Measurements from ENCODE around the gene ARMCX2. TPM values are rescaled to one million over a fixed set of nuclear protein-coding genes. Genes with fewer than 3 reads are reported as not detected.
A peak's percentile ranks its signal among the peaks of the same experiment; 100 is the strongest.
"Not testable (repeated sequence)": the region's sequence is repeated elsewhere in the genome, so short reads cannot be mapped to it uniquely, and the experiment has no call there.

Gene ARMCX2
- 49.8 TPM for total RNA-seq

DNA sequence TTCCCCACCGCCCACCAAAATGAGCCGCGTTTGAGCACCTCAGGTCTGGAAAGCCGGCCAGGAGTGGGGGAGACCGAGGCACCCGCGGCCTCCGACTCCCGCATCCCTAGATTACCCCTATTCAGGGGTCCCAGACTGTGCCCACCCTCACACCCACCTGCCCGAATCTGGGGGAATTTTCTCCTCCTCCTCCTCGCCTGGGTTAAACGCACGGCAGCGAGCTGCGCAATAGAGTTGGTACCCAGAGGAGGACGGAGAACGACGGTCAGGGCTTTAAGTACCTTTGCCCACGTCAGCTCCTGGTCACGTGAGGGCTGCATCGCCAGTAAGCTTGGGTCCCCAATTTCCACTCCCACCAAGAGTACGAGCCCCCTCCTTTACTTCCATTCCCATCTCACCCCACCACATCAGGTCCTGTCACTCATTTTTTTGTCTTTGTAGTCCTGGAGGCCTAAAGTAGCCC, at the start of gene ARMCX2:
TSS of gene ARMCX2 (minus strand) at position 250 of the 463 bp plus-strand sequence. CDS start 2,262 bp downstream, outside the sequence.
- intact Hi-C loops (cut with DNase I): no loop called here
- ATAC-seq (peak; percentile 95), DNase-seq (ENCODE audit: low spot score) (peak; percentile 80)

DNA sequence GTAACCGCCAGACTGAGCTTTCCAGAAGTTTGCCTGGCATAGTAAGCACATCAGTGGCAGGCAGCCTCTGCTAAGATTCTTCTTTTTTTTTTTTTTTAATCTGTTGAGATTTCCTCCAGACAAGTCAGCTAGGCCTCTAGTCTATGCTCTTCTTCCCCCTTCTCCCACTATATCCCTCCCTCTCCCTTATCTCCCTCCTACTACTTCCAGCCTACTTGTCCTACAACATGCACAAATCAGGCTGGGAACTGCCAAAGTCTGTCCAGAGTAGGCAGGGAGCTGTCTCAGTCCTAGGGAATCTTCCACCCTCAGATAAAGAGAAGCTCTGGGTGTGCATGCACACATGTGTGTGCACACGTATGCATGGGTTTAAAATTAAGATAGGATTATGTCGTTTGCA, 49.7 kb upstream of the ARMCX2 start:
- DNase-seq (ENCODE audit: low spot score): no peak
- ATAC-seq: no peak
- intact Hi-C loops (cut with DNase I): no loop called here

DNA sequence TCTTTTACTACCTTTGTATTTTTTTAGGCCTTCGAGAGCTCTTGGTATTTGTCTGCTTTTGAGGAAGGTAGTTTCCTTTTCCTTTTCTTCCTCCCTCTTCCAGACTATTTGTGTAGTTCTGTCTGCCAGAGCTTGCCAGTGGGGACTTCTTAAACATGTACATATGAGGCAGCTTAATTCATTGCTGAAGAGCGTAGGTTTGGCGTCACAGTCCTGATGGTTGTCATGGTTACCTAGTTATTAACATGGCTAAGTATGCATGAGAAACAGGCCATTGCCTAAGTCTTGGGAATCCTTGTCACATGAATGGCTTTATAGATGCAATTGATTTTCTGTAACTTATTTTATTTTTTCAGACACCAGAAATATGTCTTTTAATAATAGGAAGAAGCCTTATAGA, 48.5 kb upstream of the ARMCX2 start:
- no peak for ATAC-seq
- no peak for DNase-seq (ENCODE audit: low spot score)
- intact Hi-C loops (cut with DNase I): no loop called here

DNA sequence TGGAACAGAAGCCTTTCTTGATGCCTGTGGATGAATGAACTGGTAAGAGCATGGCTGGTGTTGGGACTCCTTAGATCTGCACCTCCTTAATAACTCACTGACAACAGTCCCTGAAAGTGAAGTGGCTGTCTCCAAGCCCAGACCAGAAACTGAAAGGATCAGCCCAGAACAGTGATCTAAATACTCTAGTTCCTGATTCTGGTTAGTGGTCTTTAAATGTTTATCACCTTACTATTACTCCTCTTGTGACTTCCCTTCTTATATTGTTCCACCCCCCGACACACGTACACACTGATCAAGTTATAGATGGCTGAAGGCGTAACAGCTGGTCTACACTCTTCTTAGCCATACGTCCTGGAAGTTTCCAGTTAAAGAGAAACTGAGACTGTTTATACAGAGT, 33.8 kb upstream of the ARMCX2 start:
- DNase-seq (ENCODE audit: low spot score) (no peak), ATAC-seq (no peak)
- intact Hi-C loops (cut with DNase I): no loop called here

DNA sequence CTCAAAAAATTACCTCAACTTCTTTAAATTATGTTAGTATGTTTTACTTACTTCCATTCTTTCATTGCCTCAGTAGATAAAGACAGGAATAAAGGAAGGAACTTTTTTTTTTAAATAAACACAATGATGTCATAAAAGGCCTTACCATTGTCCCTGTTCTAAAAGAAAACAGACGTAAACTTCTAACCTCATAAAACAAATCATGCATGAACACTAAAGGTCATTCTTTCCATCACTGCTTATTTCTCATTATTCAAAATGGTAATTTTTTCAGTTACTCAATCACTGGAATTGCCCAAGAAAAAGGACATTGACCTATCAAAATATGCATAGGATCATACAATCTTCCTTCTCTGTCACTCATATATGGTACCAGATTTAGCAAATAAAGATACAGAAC, 32.2 kb upstream of the ARMCX2 start:
- DNase-seq (ENCODE audit: low spot score): no peak

DNA sequence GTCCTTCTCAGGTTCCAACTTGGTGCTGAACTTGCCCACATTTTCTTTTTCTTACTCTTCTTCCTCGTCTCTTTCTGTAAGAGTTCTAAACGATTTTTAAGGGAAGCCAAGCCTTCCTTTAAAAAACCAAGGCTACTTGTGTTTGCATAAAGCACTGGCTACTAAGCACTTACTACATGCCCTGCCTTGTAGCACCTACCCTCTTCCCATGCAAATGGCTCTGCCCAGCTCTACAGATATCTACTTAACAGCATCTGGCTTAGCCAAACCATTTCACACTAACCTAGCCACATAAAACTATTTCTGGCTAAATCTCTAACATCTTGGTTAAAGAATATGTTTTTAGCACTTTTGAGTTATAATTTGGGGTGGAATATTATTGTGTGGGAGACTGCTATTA, 26.9 kb upstream of the ARMCX2 start:
- intact Hi-C loops (cut with DNase I): no loop called here
- no peak for DNase-seq (ENCODE audit: low spot score)
- no peak for ATAC-seq

More for the DNA sequence above, 32.2 kb upstream of the ARMCX2 start:
- intact Hi-C loops (cut with DNase I): no loop called here
- no peak for ATAC-seq

DNA sequence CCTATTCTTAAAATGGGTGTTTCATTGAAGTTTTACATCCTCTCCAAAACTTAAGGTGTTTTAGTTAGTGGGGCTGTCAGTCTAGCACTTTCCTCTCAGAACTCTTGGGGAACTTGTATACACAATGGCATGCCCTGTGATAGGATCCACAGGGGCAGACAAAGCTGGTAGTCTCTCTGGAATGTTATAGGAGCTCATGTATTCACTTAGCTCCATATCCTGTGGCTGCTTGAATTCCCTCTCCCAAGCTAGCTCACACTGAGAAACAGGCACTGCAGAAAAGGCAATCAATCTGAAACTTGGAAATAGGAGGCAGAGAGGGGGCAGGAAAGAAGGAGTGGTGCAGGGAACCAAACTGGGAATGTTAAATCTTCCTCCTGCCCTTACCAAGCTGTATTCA, 26.3 kb upstream of the ARMCX2 start:
- DNase-seq (ENCODE audit: low spot score) (no peak), ATAC-seq (no peak)
- intact Hi-C loops (cut with DNase I): no loop called here

DNA sequence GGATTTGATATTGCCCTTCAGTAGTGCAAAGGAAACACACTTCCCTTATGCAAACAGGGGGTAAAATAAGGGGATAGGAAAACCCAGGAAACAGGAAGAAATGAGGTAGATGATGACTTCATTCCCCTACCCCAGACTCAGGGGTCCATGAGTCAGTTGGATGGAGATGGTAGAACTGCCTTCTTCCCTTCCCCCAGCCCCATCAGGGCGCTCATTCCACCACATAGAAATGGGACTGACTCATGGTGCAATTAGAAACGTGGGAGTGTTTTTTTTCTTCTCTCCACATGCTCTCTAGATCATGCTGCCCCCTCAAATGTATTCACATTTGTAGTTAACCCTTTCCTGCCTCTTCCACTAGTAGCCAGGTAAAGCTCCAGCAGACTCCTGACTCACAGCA, 23.1 kb upstream of the ARMCX2 start:
- intact Hi-C loops (cut with DNase I): no loop called here
- DNase-seq (ENCODE audit: low spot score) (no peak), ATAC-seq (no peak)

DNA sequence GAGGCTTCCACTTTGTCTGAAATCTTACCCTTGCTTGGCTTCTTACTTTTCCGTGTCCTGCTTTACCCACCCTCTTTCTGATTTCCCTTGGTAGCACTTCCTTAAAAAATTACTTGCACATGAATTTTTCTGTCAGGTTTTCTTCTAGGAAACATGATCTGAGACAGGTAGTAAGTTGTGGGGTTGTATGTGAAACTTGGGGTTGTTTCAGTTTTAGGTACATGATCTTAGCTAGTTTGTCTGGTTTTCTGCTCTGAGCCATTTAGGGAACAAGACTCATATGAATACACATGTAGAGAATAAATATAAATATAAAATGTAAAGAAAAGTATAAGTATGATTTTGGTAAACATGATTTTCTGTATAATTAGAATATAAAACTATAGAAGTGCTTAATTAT, 17.4 kb upstream of the ARMCX2 start:
- intact Hi-C loops (cut with DNase I): no loop called here
- DNase-seq (ENCODE audit: low spot score) (no peak), ATAC-seq (no peak)

DNA sequence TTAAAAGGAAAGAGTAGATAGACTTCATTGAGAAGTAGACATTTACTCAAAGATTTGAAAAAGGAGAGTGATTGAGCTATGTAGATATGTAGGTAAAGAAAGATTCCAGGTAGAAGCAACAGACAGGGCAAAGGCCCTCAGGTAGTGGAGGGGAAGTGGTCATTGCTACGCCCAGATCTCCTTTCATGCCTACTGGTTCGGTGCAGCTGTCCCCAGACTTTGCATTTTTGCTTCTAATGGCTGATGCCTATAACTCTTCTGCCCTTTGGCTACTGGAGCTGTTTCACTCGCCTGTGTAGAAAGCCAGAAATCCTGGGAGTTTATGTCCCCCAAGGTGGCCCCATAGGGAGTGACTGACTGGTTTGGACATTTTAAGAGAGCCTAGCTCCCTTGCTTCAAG, 16.9 kb upstream of the ARMCX2 start:
- DNase-seq (ENCODE audit: low spot score): no peak
- no peak for ATAC-seq

DNA sequence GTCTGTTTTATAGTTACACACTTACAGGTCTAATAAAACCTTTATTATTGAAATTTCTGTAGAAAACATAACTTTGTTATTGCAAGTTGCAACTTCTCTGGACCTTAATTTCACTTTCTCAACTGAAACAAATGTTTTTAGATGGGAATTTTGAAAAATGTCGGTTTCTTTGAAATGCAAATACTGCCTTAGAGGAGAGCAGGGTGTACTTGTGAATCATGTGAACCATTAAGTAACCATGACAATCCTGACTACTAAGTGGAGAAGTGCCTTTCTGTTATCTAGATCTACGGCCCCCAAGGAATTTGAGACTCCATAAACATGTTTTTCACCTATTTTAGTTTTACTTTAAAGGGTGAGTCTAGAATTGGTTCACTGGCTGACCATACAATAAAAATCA, 8.5 kb upstream of the ARMCX2 start:
- DNase-seq (ENCODE audit: low spot score) (no peak), ATAC-seq (no peak)
- intact Hi-C loops (cut with DNase I): no loop called here

More for the DNA sequence above, 16.9 kb upstream of the ARMCX2 start:
- intact Hi-C loops (cut with DNase I): no loop called here

DNA sequence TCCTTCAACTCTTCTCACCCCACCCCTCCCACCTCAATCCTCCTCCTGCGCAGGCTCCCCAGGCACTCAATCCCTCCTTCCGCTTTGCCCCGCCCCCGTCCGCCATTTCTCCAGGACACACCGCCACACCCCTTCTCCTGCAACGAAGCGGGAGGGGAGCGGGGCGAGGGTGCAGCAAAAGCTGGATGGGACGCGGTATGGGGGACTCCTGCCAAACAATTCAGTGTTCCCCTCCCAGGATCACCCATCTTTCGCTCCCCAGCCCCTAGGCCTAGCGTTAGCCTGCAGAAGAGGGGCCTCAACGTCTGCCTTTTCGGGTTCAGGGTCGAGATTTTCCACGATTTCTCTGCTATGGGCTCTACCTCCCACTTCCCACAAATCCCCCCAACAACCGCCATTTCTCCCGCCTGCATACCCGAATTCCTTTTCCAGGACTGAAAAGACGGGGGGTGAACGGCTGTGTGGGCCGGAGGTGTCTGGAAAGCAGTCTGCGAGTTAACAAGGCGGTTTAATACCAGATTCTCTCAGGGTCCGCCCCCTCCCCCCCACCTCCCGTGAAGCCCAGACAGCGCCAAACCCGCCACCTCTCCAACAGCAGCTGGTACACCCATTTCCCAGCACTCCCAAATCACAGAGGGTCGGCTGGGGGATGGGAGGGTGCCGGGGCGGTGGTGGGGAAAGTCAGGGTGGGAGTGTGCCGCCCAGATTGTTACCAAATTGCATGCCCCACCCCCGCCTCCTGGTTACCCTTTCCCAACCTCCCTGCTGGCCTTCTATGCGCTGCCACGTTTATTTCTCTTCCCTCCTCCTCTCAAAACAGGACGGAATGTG, 774 bp downstream of the ARMCX2 start:
- intact Hi-C loops (cut with DNase I): no loop called here
- peak; percentile 86 for ATAC-seq
- DNase-seq (ENCODE audit: low spot score): peak; percentile 87

DNA sequence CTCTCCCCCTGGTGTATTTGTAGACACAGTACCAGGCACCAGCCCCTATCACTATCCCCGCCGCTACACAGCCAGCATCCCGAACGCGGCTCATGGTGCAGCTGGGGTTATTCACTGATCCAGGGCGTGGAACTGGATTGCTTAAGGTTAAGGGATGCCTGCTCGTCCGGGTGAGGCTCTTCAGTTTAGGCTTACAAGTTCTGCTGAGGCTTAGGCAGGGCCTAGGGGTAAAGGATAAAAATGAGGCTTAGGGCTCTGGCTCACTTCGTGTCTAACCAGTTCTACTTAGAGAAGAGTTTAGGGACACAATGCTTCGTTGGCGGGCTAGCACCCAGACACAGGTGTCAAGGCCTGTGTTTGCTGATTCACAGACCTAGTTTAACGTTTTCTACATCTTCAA, 2.2 kb downstream of the ARMCX2 start:
- intact Hi-C loops (cut with DNase I): no loop called here
- no peak for ATAC-seq

DNA sequence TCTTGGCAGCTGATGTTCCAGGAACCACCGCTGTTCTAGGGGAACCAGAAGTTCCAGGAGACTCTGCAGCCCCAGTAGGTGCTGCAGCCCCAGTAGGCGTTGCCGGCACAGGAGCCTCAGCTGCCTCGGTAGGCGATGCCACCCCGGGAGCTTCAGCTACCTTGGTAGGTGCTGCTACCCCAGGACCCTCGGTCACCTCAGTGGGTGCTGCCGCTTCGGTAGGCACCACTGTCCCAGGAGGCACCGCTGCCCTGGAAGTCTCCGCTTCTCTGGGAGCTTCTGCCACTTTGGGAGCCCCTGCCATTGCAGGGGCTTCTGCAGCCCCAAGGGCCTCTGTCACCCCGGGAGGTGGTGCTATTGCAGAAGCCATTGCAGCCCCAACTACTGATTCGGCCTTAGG, 2.8 kb downstream of the ARMCX2 start:
- no peak for DNase-seq (ENCODE audit: low spot score)
- intact Hi-C loops (cut with DNase I): no loop called here
- ATAC-seq: no peak

More for the DNA sequence above, 2.2 kb downstream of the ARMCX2 start:
- DNase-seq (ENCODE audit: low spot score): no peak

DNA sequence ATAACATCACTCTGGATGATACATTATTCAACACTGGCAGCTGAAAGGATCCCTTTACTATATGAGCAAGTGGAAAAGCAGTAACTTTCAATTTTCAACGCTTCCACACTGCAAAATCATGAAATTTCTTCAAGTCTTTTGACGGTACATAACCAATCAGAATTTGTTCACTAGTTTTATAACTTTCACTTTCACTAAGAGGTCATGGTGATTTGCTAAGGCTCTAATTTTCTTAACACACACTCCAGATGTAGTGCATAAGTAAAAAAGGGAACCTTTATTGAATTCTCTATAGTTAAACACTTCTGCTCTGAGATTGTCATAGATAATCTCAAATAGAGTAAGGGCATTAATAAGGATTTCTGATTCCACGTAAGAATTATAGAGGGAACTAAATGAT, 4.1 kb downstream of the ARMCX2 start:
- ATAC-seq: no peak
- intact Hi-C loops (cut with DNase I): no loop called here
- no peak for DNase-seq (ENCODE audit: low spot score)

DNA sequence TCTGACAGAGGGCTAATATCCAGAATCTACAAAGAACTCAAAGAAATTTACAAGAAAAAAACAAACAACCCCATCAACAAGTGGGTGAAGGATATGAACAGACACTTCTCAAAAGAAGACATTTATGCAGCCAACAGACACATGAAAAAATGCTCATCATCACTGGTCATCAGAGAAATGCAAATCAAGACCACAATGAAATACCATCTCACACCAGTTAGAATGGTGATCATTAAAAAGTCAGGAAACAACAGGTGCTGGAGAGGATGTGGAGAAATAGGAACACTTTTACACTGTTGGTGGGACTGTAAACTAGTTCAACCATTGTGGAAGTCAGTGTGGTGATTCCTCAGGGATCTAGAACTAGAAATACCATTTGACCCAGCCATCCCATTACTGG, 11.9 kb downstream of the ARMCX2 start:
- DNase-seq (ENCODE audit: low spot score); intact Hi-C loops (cut with DNase I); ATAC-seq: not testable (repeated sequence)

DNA sequence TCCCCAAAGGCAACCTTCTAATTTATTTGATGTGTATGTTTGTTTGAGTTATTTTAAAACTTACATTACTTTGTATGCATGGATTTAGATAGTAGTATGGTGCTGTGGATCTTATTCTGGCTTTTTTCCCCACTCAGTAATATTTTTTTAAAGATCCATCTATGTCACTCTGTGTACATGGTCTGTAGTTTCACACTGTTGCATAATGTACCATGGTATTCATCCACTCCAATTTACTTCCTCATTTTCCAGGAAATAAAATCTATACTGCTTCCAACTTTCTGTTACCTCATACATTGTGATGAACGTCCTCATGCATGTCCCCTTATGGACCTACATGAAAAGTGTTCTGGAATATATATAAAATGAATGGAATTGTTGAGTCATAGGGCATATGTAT, 17.6 kb downstream of the ARMCX2 start:
- intact Hi-C loops (cut with DNase I): no loop called here
- ATAC-seq (no peak), DNase-seq (ENCODE audit: low spot score) (no peak)

DNA sequence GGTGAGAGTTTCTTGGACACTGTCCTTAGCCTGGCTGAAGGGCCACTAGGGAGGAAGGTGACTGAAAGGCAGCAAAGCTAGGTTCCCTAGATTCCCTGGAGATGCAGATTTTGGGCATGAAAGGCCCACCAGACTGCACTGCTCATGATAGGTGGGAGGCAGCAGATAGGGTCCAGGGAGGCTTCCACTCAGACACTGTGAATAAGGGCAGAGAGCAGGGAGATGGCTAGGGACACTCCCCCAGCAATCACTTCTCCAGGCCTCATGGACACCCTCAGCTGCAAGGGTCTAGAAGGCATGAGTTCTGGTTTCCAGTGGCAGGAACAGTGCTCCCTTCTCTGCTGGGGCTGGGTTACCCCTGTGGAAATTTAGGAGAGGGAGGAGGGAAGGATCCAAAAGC, 20.1 kb downstream of the ARMCX2 start:
- no peak for ATAC-seq
- DNase-seq (ENCODE audit: low spot score): no peak
- intact Hi-C loops (cut with DNase I): no loop called here

DNA sequence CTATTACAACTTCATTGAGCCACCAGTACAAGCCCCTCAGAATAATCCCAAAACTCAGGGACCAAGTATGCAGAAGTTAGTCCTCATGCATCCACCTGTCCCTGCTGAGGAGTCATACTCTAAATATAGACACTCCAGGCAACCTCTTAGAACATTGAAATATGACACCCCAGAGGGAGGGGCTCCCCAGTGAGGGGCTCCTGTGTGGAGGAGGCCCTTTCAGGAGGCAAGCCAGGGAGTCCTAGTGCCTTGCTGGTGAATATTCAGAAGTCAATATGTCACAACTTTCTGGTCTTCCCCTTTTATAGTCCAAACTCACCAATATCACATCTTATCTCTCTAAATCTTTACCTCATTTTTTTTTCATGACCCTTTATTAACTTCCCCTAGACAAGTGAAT, 40.3 kb downstream of the ARMCX2 start:
- DNase-seq (ENCODE audit: low spot score) (no peak), ATAC-seq (no peak)
- intact Hi-C loops (cut with DNase I): no loop called here

DNA sequence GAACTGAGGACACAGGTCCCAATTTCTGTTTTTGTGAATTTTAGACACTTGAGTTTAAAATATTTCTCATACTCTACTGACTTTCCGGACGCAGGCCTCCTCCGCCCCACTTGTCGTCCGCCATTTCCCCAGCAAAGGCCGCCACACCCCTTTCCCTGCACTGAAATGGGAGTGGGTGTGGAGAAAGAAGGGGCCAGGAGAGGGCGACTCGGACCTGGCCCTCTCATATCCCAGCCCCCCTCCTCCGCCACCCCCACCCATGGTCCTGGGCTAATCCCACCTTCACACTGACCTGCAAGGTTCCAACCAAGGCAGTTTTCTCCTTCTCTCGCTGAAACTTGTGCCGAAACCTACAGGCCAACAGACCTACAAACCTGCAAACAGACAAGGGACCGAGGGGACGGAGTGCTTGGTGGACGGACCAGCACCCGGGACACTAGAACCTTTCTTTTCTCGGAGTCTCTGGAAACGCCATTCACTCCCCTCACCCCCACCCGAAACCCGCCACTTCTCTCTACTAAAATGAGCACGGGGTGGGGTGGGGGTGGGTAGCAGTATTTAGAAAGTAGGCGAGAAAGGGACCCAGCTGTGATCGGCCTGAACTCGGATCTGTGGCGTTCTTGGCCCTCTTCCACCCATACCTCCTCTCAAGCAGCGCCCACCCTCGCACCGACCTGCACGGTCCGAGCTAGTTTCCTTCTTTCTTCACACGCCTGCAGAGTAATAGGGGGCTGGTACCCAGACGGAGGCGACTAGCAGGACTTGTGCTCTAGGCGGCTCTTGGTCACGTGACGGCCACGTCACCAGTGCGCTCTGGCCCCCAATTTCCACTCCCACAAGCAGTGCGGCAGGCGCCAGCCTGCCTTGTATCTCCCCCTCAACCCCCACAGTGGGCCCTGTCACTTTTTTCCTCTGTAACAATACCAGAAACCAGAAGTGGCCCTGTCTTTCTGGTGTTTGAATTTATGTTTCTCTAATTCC, 42.1 kb downstream of the ARMCX2 start, which contains the start of gene ARMCX6:
TSS of gene ARMCX6 (minus strand) at position 790 of the 981 bp plus-strand sequence. CDS start 1,380 bp downstream, outside the sequence.
- peak; percentile 96 for ATAC-seq
- intact Hi-C loops (cut with DNase I): no loop called here
- peak; percentile 87 for DNase-seq (ENCODE audit: low spot score)
